Duodenal mucosa (tissue), 2 donors: ENCODE data around the gene PHACTR1.

Experiments
- H3K27ac ChIP-seq: one replicate; pipeline ENCODE4 v1.7.0; 2013; ENCODE audit warnings: low read depth, low read length
- H3K27me3 ChIP-seq, 2 donors: one replicate each; pipeline ENCODE4 v1.7.0; 2013; ENCODE audit warnings: low read length in 2 of 2, control low read depth in 1 of 2; ENCODE audit not compliant: insufficient read depth in 2 of 2, control insufficient read depth in 1 of 2
- H3K36me3 ChIP-seq, 2 donors: one replicate each; pipeline ENCODE4 v1.7.0; 2013; ENCODE audit warnings: low read length in 2 of 2, control low read depth in 1 of 2; ENCODE audit not compliant: insufficient read depth in 2 of 2, control insufficient read depth in 1 of 2
- H3K4me1 ChIP-seq, 2 donors: one replicate each; pipeline ENCODE4 v1.7.0; 2013; ENCODE audit warnings: low read length in 2 of 2, control low read depth in 1 of 2; ENCODE audit not compliant: insufficient read depth in 2 of 2, control insufficient read depth in 1 of 2
- H3K4me3 ChIP-seq, 2 donors: one replicate each; pipeline ENCODE4 v1.7.0; 2013; ENCODE audit warnings: low read length in 2 of 2, low read depth in 1 of 2
- H3K9ac ChIP-seq, 2 donors: one replicate each; pipeline ENCODE4 v1.7.0; 2013; ENCODE audit warnings: low read length in 2 of 2, low read depth in 1 of 2
- H3K9me3 ChIP-seq, 2 donors: one replicate each; pipeline ENCODE4 v1.7.0; 2013; ENCODE audit warnings: low read length in 2 of 2, control low read depth in 1 of 2; ENCODE audit not compliant: control insufficient read depth in 1 of 2

Gene PHACTR1

DNA sequence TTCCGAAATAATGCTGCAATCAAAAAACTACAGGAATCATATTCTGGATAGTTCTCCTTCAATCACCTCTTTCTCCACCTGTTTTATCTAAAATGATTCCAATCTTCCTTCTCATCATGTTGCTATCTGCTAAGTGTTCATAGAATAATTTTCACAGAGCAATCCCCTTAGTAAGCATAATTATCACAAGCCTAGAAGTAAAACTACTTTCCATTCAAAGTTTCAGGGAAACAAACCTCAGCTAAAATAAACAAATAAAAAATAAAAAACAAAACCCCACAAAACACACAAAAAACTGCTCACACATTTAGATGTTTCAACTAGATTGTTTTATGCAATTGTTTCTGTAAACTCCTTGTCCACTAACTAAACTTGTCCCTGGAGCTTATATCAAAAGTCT, 291.2 kb downstream of the PHACTR1 start:
- Histone ChIP-seq H3K9me3 (no peaks in the 10 kb centered on the region), H3K4me3 (no peak overlapping the region), H3K27me3 (peaks cover 0 to 1% of the 10 kb centered on the region in 2 donors), H3K27ac (no peak overlapping the region), H3K36me3 (no peaks in the 10 kb centered on the region), H3K9ac (no peak overlapping the region), H3K4me1 (peaks cover 17 to 19% of the 10 kb centered on the region in 2 donors)

- Histone ChIP-seq H3K9ac (no peak overlapping the region), H3K36me3 (no peaks in the 10 kb centered on the region), H3K9me3 (no peaks in the 10 kb centered on the region), H3K4me3 (no peak overlapping the region), H3K27me3 (peaks cover 0 to 10% of the 10 kb centered on the region in 2 donors), H3K4me1 (peaks cover 17 to 26% of the 10 kb centered on the region in 2 donors), H3K27ac (no peak overlapping the region)
These were observed 292.5 kb downstream of the PHACTR1 start for GRCh38 chr6:13009031-13009430.

GRCh38 chr6:13009461-13009860, 292.9 kb downstream of the PHACTR1 start:
- Histone ChIP-seq H3K36me3 (no peaks in the 10 kb centered on the region), H3K4me1 (peaks cover 17 to 29% of the 10 kb centered on the region in 2 donors), H3K4me3 (no peak overlapping the region)

DNA sequence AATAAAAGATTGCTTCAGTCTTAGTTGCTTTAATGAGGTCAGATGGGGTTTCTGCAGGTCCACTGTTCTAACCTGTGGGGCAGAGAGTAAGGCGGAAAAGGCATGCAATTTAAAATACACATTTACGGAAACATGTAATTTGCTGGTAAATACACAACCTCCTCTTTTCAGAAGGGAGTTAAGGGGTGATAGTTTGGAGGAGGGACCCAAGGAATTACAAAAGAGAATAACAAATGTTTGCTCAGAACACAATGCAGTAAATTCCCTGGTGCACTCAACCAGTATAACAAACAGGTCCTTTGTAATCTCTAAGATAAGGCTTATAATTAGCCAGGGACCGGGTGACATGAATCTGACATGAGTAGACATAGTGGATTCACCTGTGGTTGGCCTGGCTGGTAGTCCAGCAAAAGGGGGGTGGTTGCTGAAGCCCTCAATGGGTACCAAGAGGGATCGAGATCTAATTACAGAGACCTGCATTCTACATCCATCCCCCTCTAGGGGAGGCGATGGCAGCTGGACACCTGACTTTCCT, 295.1 kb downstream of the PHACTR1 start:
- H3K9me3 ChIP-seq, result no peaks in the 10 kb centered on the region
- peaks cover 4 to 26% of the 10 kb centered on the region in 2 donors for H3K27me3 ChIP-seq

More at GRCh38 chr6:13009461-13009860, 292.9 kb downstream of the PHACTR1 start:
- Histone ChIP-seq H3K27ac (no peak overlapping the region), H3K27me3 (peaks cover 0 to 14% of the 10 kb centered on the region in 2 donors), H3K9me3 (no peaks in the 10 kb centered on the region), H3K9ac (no peak overlapping the region)

DNA sequence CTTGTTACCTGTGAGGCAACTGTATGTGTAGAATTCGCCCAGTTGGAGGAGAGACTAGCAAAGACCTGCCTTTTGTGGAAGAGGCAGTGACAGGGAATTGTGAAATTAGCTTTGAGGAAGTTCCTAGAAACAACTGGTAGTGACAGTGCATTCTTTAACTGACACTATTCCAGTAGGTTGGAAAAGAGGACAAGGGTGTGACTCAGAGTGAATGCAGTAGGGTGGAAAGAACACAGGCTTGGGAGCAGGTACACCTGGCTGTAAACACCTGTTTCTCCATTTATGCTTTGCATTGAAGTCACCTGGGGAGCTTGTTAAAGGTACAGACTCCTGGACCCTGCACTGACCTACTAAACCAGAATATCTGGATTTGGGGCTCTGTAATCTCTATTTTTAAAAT, 295.7 kb downstream of the PHACTR1 start:
- H3K9me3 ChIP-seq, result no peaks in the 10 kb centered on the region
- H3K27me3 ChIP-seq, result peaks cover 4 to 26% of the 10 kb centered on the region in 2 donors
- H3K27ac ChIP-seq, result no peak overlapping the region
- H3K9ac ChIP-seq, result no peak overlapping the region
- H3K36me3 ChIP-seq, result no peaks in the 10 kb centered on the region
- H3K4me1 ChIP-seq, result peaks cover 10 to 31% of the 10 kb centered on the region in 2 donors
- no peak overlapping the region for H3K4me3 ChIP-seq

More for the DNA sequence above, 295.1 kb downstream of the PHACTR1 start:
- no peak overlapping the region for H3K9ac ChIP-seq
- H3K36me3 ChIP-seq, result no peaks in the 10 kb centered on the region
- peaks cover 16 to 31% of the 10 kb centered on the region in 2 donors for H3K4me1 ChIP-seq
- H3K4me3 ChIP-seq, result no peak overlapping the region
- H3K27ac ChIP-seq, result no peak overlapping the region

DNA sequence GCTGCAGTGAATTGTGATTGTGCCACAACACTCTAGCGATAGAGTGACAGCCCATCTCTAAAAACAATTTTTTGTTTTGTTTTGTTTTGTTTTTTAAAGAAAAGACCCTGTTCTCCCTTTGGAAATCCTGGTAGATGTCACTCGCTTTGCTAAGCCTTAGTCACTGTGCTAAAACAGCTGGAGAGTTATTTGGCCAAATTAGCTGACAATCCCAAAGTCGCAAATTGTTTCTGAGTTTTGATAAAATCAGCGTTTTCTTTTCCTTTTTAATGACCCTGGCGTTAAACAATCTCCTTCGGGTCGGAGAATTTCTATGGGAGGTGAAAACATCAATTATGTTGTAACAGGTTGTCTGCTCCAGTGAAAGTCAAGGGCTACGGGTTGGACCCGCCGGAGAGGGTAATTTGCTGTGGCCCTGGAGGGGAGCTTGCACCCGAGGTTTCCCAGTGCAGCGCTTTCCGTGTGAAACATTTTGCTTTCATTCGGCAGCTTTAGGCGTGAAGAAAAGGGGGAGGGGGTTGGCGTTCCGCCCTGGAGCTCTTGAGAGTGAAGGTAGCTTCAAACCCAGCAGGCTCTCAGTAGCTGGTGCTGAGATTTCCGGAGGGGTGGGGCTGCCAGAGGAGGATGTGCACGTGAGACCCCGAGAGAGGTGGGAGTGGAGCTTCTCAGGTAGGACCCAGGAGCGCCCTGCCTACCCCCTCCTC, 296.6 kb downstream of the PHACTR1 start:
- H3K36me3 ChIP-seq, result no peaks in the 10 kb centered on the region
- no peaks in the 10 kb centered on the region for H3K9me3 ChIP-seq
- H3K4me3 ChIP-seq, result peak overlapping the region; percentile 64 to 66
- H3K27me3 ChIP-seq, result peaks cover 4 to 26% of the 10 kb centered on the region in 2 donors
- H3K9ac ChIP-seq, result peak overlapping the region in 1 of 2 donors; percentile 13
- peaks cover 10 to 31% of the 10 kb centered on the region in 2 donors for H3K4me1 ChIP-seq
- no peak overlapping the region for H3K27ac ChIP-seq

DNA sequence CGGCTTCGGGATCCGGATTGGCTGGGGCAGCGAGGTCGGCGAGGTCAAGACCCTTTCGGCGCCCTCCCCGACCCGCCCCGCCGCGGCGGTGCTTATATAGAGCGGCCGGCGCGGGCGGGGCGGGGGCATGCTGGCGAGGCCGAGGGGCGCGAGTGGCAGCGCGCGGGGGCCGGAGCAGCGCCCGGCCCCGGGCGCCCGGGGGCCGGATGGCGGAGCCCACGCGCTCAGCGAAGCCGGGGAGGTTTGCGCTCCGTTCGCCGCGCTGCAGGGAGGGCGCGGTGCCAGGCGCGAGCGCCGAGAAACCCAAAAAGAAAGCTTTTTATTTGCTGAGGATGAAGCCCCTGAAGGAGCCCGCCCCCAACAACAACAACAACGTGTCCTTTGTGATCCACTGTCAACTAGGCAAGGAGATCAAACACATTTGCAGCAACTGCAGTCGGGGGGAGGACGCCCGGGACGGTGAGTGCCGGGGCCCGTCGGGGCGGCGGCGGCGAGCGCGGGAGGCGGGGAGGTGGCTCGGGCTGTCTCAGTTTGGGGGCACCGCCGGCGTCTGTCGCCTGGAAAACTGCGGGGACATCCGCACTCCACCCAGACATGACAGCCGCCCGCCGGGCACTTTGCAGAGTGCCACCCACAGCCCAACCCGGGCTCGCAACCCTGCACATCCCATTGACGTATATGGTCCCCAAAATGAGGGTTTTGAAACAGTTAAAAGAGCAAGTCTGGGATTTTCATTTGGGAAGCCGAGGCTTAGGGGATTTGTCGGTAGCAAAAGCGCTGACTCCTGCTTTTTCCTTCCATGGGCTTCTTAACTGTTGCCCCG, 297.3 kb downstream of the PHACTR1 start:
- H3K4me1 ChIP-seq, result peaks cover 10 to 31% of the 10 kb centered on the region in 2 donors
- H3K27me3 ChIP-seq, result peaks cover 4 to 26% of the 10 kb centered on the region in 2 donors
- peak overlapping the region; percentile 64 to 66 for H3K4me3 ChIP-seq
- no peaks in the 10 kb centered on the region for H3K9me3 ChIP-seq
- no peak overlapping the region for H3K27ac ChIP-seq
- no peaks in the 10 kb centered on the region for H3K36me3 ChIP-seq
- no peak overlapping the region for H3K9ac ChIP-seq

DNA sequence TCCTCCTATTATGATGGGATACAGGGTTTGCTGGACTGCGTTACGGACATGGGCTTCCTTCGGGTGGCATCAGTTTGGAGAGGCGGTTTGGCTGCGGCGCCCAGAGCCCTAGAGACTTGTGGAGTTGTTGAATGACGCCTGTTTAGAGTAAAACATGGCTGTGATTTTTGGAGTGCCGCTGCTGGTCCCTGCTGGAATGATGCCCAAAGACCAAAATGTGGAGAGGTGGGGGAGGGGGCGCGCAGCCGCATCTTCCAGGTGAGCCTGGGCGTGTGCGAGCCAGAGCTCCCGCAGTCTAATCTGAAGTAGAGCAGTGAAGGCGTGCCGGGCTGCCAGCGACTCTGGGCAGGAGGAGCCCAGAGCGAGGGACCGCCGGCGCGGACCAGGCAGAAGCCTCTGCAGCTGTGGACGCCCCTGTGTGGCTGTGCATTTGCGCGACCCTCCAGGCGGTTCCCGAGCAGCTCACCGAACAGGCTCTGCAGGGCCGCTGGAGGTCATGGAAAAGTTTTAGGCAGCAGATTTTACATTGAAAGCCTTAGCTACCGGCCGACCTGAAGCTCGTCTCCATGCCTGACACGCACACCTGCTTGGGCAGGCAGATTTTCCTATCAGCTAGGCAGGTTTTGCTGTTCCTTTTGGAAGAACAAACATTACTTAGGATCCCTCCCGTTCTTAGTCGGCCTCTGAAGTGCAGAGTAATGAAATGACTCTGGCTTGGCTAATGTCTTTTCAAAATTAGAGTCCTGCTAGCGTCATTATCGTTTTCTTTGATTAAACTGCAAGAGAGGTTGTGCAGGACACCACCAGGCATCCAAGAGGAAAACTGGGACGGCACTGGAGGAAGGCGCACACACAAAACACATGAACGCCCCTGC, 298.2 kb downstream of the PHACTR1 start:
- Histone ChIP-seq H3K27me3 (peaks cover 4 to 26% of the 10 kb centered on the region in 2 donors), H3K4me3 (peak overlapping the region; percentile 57 to 61), H3K4me1 (peaks cover 10 to 31% of the 10 kb centered on the region in 2 donors), H3K27ac (no peak overlapping the region), H3K36me3 (no peaks in the 10 kb centered on the region), H3K9me3 (no peaks in the 10 kb centered on the region), H3K9ac (no peak overlapping the region)

DNA sequence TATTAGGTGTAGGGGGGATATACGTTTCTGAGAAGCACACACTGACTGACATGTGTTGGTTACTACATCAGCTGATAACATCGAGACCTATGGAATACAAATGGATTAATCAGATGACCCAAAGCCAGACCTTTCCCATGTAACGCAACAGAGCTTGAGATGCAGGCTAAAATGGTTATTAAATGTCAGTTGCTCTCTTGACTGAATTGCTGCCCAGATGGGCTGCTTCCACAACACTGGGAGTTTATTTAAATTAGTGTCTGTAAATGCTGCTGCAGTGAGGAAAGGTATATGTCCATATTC, 298.8 kb downstream of the PHACTR1 start:
- no peak overlapping the region for H3K27ac ChIP-seq
- H3K27me3 ChIP-seq, result peaks cover 4 to 26% of the 10 kb centered on the region in 2 donors
- H3K9ac ChIP-seq, result no peak overlapping the region
- no peaks in the 10 kb centered on the region for H3K36me3 ChIP-seq
- no peaks in the 10 kb centered on the region for H3K9me3 ChIP-seq
- no peak overlapping the region for H3K4me3 ChIP-seq
- peaks cover 10 to 31% of the 10 kb centered on the region in 2 donors for H3K4me1 ChIP-seq
